Measurements from ENCODE around the gene PITHD1. TPM values are rescaled to one million over a fixed set of nuclear protein-coding genes. Genes with fewer than 3 reads are reported as not detected.

Gene PITHD1
- total RNA-seq, 1 experiment from 2014 or later = 35.6 TPM

DNA sequence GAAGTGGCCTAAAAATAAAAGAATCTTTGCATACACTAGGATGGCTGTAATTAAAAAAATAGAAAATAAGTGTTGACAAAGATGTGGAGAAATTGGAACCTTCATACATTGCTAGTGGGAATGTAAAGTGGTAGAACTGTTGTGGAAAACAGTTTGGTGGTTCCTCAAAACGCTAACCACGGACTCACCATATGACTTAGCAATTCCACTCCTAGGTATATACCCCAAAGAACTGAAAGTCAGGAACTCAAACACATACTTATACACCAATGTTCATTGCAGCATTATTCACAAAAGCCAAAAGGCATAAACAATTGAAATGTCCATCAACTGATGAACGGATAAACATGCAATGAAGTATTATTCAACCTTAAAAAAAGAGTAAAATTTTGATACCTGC, 57.8 kb downstream of the PITHD1 start:
- Histone ChIP-seq H3K27ac (ENCODE audit: low read length) (no peak overlapping the region), H3K9ac (ENCODE audit: low read length) (no peak overlapping the region), H3K27me3 (ENCODE audit: low read length) (no peaks in the 10 kb centered on the region), H4K20me1 (ENCODE audit: insufficient read depth, low read depth, low read length) (no peaks in the 10 kb centered on the region), H3K79me2 (ENCODE audit: low read length) (no peaks in the 10 kb centered on the region), H3K4me1 (ENCODE audit: low read length) (peaks cover 18% of the 10 kb centered on the region), H3K36me3 (ENCODE audit: insufficient read depth, low read length) (no peaks in the 10 kb centered on the region), H3K9me2 (replicated peaks; ENCODE audit: insufficient read depth, low read length) (no peaks in the 10 kb centered on the region), H3K4me3 (ENCODE audit: low read length) (no peak overlapping the region), H3K4me2 (ENCODE audit: low read depth, low read length, poor library complexity, severe bottlenecking) (no peak overlapping the region), H2AFZ (ENCODE audit: low read length) (no peak overlapping the region), H3K9me3 (ENCODE audit: low read length) (no peaks in the 10 kb centered on the region)
- DNase-seq = no peak

Other genes starting within 250 kb of the PITHD1 start
- 6.6 and 8.0 TPM in 2 replicates for gene E2F2, start 247.2 kb upstream of the PITHD1 start, total RNA-seq (2014; rRNA removed; shearing (Covaris generic); ENCODE audit: low replicate concordance)
- 32.0 and 33.0 TPM in 2 replicates for gene ID3, start 218.9 kb upstream of the PITHD1 start, total RNA-seq (2014; rRNA removed; shearing (Covaris generic); ENCODE audit: low replicate concordance)
- gene RPL11, start 86.6 kb upstream of the PITHD1 start, total RNA-seq (2014; rRNA removed; shearing (Covaris generic); ENCODE audit: low replicate concordance) = 1,479 and 2,277 TPM in 2 replicates
- gene ELOA, start 34.9 kb upstream of the PITHD1 start, total RNA-seq (2014; rRNA removed; shearing (Covaris generic); ENCODE audit: low replicate concordance) = 14.6 and 16.9 TPM in 2 replicates
- 43.1 and 69.8 TPM in 2 replicates for gene LYPLA2, start 12.7 kb downstream of the PITHD1 start, total RNA-seq (2014; rRNA removed; shearing (Covaris generic); ENCODE audit: low replicate concordance)
- gene GALE, start 22.3 kb downstream of the PITHD1 start, total RNA-seq (2014; rRNA removed; shearing (Covaris generic); ENCODE audit: low replicate concordance) = 16.8 and 39.7 TPM in 2 replicates
- 25.6 and 45.2 TPM in 2 replicates for gene HMGCL, start 47.0 kb downstream of the PITHD1 start, total RNA-seq (2014; rRNA removed; shearing (Covaris generic); ENCODE audit: low replicate concordance)
- gene FUCA1, start 89.9 kb downstream of the PITHD1 start, total RNA-seq (2014; rRNA removed; shearing (Covaris generic); ENCODE audit: low replicate concordance) = 37.8 and 47.2 TPM in 2 replicates
- gene CNR2, start 134.9 kb downstream of the PITHD1 start, total RNA-seq (2014; rRNA removed; shearing (Covaris generic); ENCODE audit: low replicate concordance) = 16.4 and 18.9 TPM in 2 replicates
- gene PNRC2, start 181.4 kb downstream of the PITHD1 start, total RNA-seq (2014; rRNA removed; shearing (Covaris generic); ENCODE audit: low replicate concordance) = 114 and 140 TPM in 2 replicates
- 87.6 and 150 TPM in 2 replicates for gene SRSF10, start 201.9 kb downstream of the PITHD1 start, total RNA-seq (2014; rRNA removed; shearing (Covaris generic); ENCODE audit: low replicate concordance)

Measured in Karpas-422 (cell line).